Fibroblast of peridontal ligament (primary cell): Measurements from ENCODE around the gene GIPC1.
A peak's percentile ranks its signal among the peaks of the same experiment; 100 is the strongest.

Experiments used
- DNase-seq: peaks from one replicate; pipeline ENCODE4 v3.0.0-alpha.2; 2010; ENCODE audit errors: extremely low read depth

GIPC1 gene

DNA sequence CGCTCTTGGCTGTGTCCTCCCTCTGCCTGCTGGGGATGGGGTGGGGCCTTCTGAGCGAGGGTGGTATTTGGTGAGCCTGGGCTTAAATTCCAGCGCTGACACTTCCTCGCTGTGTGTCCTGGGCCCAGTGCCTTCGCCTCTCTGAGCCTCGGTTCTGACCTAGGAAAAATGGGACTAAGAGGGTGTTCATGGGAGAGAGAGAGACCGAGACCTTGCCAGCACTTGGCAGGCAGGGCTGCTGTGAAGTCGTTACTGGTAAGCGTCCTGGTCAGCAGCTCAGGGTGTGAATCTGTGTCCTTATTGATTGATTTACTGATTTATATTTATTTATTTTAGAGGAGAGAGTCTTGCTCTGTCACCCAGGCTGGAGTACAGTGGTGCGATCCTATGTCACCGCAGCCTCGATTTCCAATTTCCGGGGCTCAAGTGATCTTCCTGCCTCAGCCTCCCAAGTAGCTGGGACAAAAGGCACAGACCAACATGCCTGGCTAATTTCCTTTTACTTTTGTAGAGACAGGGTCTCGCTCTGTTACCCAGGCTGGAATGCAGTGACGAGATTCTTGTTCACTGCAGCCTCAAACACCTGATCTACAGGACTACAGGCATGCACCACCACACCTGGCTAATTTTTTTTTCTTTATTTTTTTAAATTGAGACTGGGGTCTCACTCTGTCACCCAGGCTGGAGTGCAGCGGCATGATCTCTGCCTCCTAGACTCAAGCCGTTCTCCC, 60.4 kb downstream of the GIPC1 start:
- DNase-seq, result no peak

DNA sequence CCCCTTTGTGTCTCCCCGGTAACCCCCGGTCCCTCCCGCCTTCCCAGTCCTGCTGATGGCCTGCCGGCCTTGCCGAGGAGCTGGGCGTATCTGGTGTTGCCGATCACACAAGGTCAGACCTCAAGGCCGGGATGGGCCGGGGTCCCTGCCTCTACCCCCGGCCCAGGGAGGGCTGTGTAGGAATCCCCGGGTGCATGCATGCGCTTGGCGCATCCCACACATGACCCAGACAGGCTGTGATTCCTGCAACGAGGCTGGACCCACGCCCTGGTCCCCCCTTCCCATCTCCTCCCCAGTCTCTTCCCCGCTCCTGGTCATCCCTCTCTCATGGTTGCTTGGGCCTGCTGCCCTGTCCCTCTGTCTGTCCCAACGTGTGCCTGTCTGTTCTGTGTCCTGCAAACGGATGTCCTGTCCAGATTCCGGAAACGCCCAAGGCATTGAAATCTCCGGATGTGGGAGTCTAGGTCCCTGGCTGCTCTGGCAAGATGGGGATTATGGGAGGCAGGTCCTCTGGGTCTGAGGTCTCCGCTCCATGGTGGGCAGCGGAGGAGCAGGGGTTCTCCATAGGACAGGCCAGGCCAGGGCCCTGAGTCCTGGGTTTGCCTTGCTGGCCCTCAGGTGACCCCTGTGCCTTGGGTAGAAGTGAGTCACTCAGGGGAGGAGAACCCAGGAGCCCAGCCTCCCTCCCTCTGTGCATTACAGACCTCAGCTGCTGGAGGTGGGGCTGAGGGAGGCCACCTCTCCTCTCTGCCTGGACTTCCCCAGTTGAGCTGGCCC, 61.2 kb downstream of the GIPC1 start:
- DNase-seq, result peak; percentile 36

DNA sequence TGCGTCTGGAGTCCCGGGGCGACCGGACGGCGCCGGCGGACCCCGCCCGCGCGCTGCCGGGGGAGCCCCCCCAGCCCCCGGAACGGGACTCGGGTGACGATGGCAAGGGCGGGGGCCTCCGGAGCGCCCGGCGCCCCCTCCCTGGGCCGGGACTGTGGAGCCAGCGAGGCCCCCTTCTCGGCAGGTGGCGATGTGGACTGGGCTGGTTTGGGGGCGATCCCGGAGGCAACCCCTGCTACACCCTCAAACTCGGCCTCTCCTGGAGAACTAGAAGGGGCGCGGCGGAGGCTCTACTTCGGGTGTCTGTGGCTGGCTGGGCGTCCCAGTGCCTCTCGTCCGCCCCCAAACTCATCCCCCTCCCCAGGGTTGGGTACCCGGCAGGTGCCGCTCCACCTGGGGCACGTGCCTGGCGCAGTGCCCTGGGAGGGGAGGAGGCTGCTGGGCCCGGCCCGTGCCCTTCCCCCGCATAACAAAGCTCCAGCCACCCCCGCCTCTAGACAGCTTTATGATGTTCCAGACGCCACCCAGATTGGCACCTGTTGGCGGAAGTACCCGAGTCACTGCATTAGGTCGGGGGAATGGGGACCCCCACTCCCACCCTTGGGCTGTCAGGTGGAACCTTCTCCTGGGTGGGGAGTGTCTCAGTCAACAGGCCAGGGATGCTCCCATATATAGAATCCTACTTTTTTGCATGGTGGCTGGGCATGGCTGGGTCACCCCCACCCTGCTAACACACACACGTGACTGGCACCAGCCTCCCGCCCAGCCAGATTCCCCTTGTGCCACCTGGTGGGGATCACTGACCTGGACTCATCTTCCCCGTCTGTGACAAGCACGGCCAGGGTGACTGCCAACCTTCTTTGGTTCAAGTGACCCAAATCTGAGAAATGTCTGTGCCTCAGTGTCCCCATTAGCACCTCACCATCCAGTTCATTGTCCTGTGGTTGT, 62.1 kb downstream of the GIPC1 start:
- DNase-seq, result no peak

DNA sequence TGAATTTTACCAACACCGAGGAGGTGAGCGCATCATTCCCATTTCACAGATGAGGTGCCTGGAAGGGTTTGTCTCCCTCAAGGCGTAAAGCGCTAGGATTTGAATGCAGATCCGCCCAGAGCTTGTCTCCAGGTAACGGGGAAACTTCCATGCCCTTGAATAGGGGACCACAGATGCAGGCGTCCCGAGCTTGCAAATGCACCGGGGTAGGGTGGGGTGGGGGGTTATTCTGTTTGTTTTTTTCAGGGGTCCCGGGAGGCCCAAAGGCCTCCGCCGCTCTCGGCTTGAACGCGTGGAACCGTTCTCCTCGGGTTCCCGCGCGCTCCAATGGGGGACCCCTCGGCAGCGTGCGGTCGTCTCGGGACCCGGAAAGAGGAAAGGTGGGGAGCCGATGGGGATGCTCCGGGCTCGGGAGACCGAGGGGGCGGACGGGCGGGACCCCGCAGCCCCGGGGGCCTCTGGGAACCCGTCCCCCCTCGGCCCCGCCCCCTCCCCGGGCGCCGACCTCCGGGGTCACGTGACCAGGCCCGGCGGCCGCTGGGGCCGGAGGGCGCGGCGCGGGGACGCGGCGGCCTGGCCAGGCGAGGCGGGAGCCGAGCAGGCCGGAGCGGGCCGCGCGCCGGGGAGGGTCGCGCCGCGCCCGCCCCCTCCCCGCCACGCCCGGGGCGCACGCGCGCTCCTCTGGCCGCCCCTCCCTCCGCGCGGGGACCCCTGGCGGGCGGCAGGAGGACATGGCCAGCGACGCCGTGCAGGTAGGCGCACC, 63.0 kb downstream of the GIPC1 start, which contains the start of gene PKN1:
TSS of gene PKN1 (plus strand) at position 516 of the 763 bp plus-strand sequence. CDS start at position 732, 216 bp downstream.
- no peak for DNase-seq

DNA sequence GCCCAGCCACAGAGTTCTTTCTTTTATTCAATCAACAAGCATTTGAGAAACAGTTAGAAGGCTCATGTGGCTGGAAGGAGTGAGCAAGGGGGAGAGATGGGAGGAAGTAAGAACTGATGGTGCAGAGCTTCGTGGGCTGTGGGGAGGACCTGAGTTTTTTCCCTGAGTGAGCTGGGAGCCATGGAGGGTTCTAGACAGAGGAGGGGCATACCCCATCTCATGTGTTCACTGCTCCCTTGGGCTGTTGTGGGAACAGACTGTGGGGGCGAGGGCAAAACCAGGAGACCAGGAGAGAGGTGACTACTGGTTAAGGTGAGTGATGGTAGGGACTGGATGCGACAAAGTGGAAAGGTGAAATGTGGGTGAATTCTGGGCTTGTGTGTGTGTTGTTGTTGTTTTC, 65.2 kb downstream of the GIPC1 start:
- DNase-seq, result no peak

DNA sequence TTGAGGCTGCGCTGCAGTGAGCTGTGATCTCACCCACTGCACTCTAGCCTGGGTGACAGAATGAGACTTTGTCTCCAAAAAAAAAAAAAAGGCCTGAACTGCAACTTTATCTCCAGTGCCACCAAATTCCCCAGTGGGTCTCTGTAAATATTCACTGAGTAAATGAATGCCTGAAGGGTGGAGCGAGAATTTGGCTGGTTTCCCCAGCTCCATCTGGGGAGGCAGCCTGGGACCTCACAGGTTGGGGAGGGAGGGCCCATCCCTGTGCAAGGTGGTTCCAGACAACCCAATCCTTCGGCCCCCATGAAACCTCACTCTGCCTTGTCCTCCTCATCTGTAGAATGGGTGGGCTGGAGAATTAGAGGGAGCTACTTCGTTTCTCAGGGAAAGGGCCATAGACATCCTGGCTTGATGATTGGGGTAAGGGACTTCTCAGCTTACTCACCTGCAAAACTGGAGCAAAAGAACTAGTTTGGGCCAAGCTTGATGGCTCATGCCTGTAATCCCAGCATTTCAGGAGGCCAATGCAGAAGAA, 67.0 kb downstream of the GIPC1 start:
- no peak for DNase-seq
